ENCODE results near the gene ADAMTS12. TPM values are rescaled to one million over a fixed set of nuclear protein-coding genes. Genes with fewer than 3 reads are reported as not detected.

The ADAMTS12 gene
- total and polyA plus RNA-seq, 10 of the 15 experiments (the other 5 are each of a cell fraction or from before 2014, with no cell fraction given) = 0.11 to 35.8 (median 20.7) TPM

DNA sequence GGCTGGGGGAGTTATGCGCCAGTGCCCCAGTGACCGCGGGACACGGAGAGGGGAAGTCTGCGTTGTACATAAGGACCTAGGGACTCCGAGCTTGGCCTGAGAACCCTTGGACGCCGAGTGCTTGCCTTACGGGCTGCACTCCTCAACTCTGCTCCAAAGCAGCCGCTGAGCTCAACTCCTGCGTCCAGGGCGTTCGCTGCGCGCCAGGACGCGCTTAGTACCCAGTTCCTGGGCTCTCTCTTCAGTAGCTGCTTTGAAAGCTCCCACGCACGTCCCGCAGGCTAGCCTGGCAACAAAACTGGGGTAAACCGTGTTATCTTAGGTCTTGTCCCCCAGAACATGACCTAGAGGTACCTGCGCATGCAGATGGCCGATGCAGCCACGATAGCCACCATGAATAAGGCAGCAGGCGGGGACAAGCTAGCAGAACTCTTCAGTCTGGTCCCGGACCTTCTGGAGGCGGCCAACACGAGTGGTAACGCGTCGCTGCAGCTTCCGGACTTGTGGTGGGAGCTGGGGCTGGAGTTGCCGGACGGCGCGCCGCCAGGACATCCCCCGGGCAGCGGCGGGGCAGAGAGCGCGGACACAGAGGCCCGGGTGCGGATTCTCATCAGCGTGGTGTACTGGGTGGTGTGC is 44.7 kb upstream of the ADAMTS12 start, which contains the start of gene RXFP3:
Gene RXFP3 (plus strand): TSS at position 6 of the 636 bp plus-strand sequence. CDS start 355 bp downstream, at position 361.
- POLR2A ChIA-PET = interaction anchor here (0.6 to 1.1 kb wide), 2 partner anchors 467 to 501 kb away, joined by 3 read pairs; no protein-coding TSS in a partner anchor
- Histone ChIP-seq H3K4me1 (ENCODE audit: control insufficient read depth, insufficient read depth, low read length) (peaks cover 16% of the 10 kb centered on the region), H3K9me3 (replicated peaks; ENCODE audit: control insufficient read depth, insufficient read depth, low read length) (no peaks in the 10 kb centered on the region; the same call in 2 of the 3 replicates), H3K4me3 (peak within 1 kb of the TSS; percentile 16; the same call in 1 of the 2 replicates), H2AFZ (ENCODE audit: control insufficient read depth, low read depth, low read length) (no peak within 1 kb of the TSS), H3K4me2 (ENCODE audit: control insufficient read depth, insufficient read depth) (peak within 1 kb of the TSS; percentile 56), H3K79me2 (ENCODE audit: control insufficient read depth, insufficient read depth, low read length) (no peaks in the 10 kb centered on the region), H3K27me3 (replicated peaks in 1 of 2; ENCODE audit: control insufficient read depth in 2 of 2, insufficient read depth in 2 of 2, low read length in 1 of 2) (no peaks in the 10 kb centered on the region; a peak in 1 of 4 replicates), H3K9ac (ENCODE audit: control insufficient read depth, insufficient read depth, low read length) (no peak within 1 kb of the TSS), H3K27ac (ENCODE audit: control insufficient read depth, insufficient read depth) (no peak within 1 kb of the TSS), H4K20me1 (ENCODE audit: control insufficient read depth, insufficient read depth) (no peaks in the 10 kb centered on the region), H3K36me3 (ENCODE audit: control insufficient read depth in 2 of 2, insufficient read depth in 2 of 2, low read length in 1 of 2) (no peaks in the 10 kb centered on the region)
- RAD21 ChIA-PET (ENCODE audit: unreplicated experiment) = interaction anchor here (0.7 to 5.0 kb wide), 6 partner anchors 31 to 501 kb away, joined by 3 to 83 read pairs (median 50); partner anchors contain the start of gene TARS1
- ATAC-seq = no peak
- CTCF ChIA-PET = interaction anchor here (0.8 to 6.6 kb wide), 8 partner anchors 34 to 505 kb away, joined by 3 to 96 read pairs (median 12); no protein-coding TSS in a partner anchor
- intact Hi-C loops (cut with micrococcal nuclease; ENCODE audit: unreplicated experiment) (no loop called here), in situ Hi-C loops (cut with MboI) (no loop called here)
- BruUV-seq (replicated peaks) = no TSS peak
- SMC1A ChIA-PET (ENCODE audit: uncharacterized antibody, unreplicated experiment) = interaction anchor here (1.0 to 7.4 kb wide), 13 partner anchors 13 to 502 kb away, joined by 3 to 80 read pairs (median 46); partner anchors contain the start of gene TARS1
- 64% methylated on average over 45 of the region's 45 CpGs for WGBS (ENCODE audit: insufficient coverage, insufficient replicate concordance, low lambda C conversion rate, missing lambda C conversion rate)
- no peak for DNase-seq (ENCODE audit: low read depth, low spot score)
- no peak for FAIRE-seq
- TF ChIP-seq CBX5 (IDR thresholded peaks at IDR 0.05; ENCODE audit: low read depth) = no peak
- no peak for TF ChIP-seq SP1 (IDR thresholded peaks at IDR 0.05; ENCODE audit: low read depth, low read length)
- no peak for TF ChIP-seq CEBPZ (IDR thresholded peaks at IDR 0.05; ENCODE audit: low read depth, low read length)
- no peak for TF ChIP-seq EED (IDR thresholded peaks at IDR 0.05; ENCODE audit: low read depth)
- TF ChIP-seq POLR2AphosphoS5 (IDR thresholded peaks at IDR 0.05; ENCODE audit: low read length) = no peak
- TF ChIP-seq IRF4 (IDR thresholded peaks at IDR 0.05; ENCODE audit: low read depth, low read length) = no peak
- TF ChIP-seq ZBED1 (IDR thresholded peaks at IDR 0.05; ENCODE audit: borderline replicate concordance) = no peak
- no peak for TF ChIP-seq MYC (IDR thresholded peaks at IDR 0.05; ENCODE audit: insufficient read depth, insufficient read length, insufficient replicate concordance, low read length, severe bottlenecking)
- TF ChIP-seq ZBTB4 (CRISPR knock-in tag; IDR thresholded peaks at IDR 0.05) = no peak
- no peak for TF ChIP-seq TARDBP (IDR thresholded peaks at IDR 0.05; ENCODE audit: borderline replicate concordance)
- no peak for TF ChIP-seq POU2F2 (IDR thresholded peaks at IDR 0.05; ENCODE audit: borderline replicate concordance, low read depth, low read length)
- TF ChIP-seq RAD51 (IDR thresholded peaks at IDR 0.05) = no peak
- TF ChIP-seq STAT3 (IDR thresholded peaks at IDR 0.05; ENCODE audit: low read depth, low read length) = no peak
